Loucy (cell line): Measurements from ENCODE around the gene MAVS.

ENCODE experiments used
- H2AFZ ChIP-seq: fragments of 200-600 bp; sonication (generic); 2 replicates; pipeline ENCODE4 v1.6.0; 2016; ENCODE audit warnings: antibody characterized with exemption, mild to moderate bottlenecking, low read length, moderate library complexity
- H3F3A ChIP-seq: fragments of 200-600 bp; 2 replicates; pipeline ENCODE4 v1.6.0; 2016; ENCODE audit warnings: antibody characterized with exemption, low read depth, mild to moderate bottlenecking
- H3K27me3 ChIP-seq: fragments of 200-600 bp; sonication (generic); 2 replicates; pipeline ENCODE4 v1.6.1; 2014; ENCODE audit warnings: low read length, mild to moderate bottlenecking; ENCODE audit not compliant: insufficient read depth, poor library complexity, severe bottlenecking
- H3K36me3 ChIP-seq: fragments of 200-600 bp; sonication (generic); 2 replicates; pipeline ENCODE4 v1.6.1; 2016; ENCODE audit warnings: low read length; ENCODE audit not compliant: insufficient read depth
- H3K4me1 ChIP-seq: fragments of 200-600 bp; sonication (generic); 2 replicates; pipeline ENCODE4 v1.5.1; 2014; ENCODE audit warnings: low read length, mild to moderate bottlenecking; ENCODE audit not compliant: insufficient read depth, poor library complexity, severe bottlenecking
- H3K4me2 ChIP-seq: fragments of 200-600 bp; sonication (generic); 2 replicates; pipeline ENCODE4 v1.6.0; 2014; ENCODE audit warnings: antibody characterized with exemption, low read length, low read depth, mild to moderate bottlenecking; ENCODE audit not compliant: poor library complexity, severe bottlenecking
- H3K4me3 ChIP-seq: fragments of 200-600 bp; sonication (generic); 2 replicates; pipeline ENCODE4 v1.5.1; 2014; ENCODE audit warnings: low read length, mild to moderate bottlenecking, mixed read lengths; ENCODE audit not compliant: poor library complexity, severe bottlenecking
- H3K79me2 ChIP-seq: fragments of 200-600 bp; sonication (generic); 2 replicates; pipeline ENCODE4 v1.6.1; 2014; ENCODE audit warnings: low read length; ENCODE audit not compliant: insufficient read depth
- H3K9ac ChIP-seq: fragments of 200-600 bp; sonication (generic); 2 replicates; pipeline ENCODE4 v1.6.0; 2014; ENCODE audit warnings: mild to moderate bottlenecking, low read depth, low read length, moderate library complexity; ENCODE audit not compliant: poor library complexity, severe bottlenecking
- H3K9me2 ChIP-seq: fragments of 200-600 bp; sonication (generic); replicated peaks from 2 replicates; pipeline ENCODE4 v1.6.1; 2016; ENCODE audit warnings: low read depth, low read length, mixed read lengths
- H3K9me3 ChIP-seq: fragments of 200-600 bp; sonication (generic); 2 replicates; pipeline ENCODE4 v1.6.1; 2014; ENCODE audit warnings: mild to moderate bottlenecking, antibody characterized with exemption, low read length, low read depth; ENCODE audit not compliant: insufficient read depth
- H4K20me1 ChIP-seq: fragments of 200-600 bp; sonication (generic); 2 replicates; pipeline ENCODE4 v1.6.0; 2014; ENCODE audit warnings: antibody characterized with exemption, low read length, mild to moderate bottlenecking; ENCODE audit not compliant: insufficient read depth, poor library complexity, severe bottlenecking
- EZH2phosphoT487 ChIP-seq: fragments of 200-600 bp; IDR thresholded peaks from 2 replicates; pipeline ENCODE4 v1.6.1; 2018; ENCODE audit warnings: antibody characterized with exemption, mild to moderate bottlenecking, moderate library complexity, borderline replicate concordance
- TF ChIP-seq, protein P1 (sequence below): fragments of 200-600 bp; sonication (generic); conservative IDR thresholded peaks from 2 replicates; pipeline ENCODE4 v1.5.1; 2014; ENCODE audit warnings: mild to moderate bottlenecking, antibody characterized with exemption, low read length

The MAVS gene

DNA sequence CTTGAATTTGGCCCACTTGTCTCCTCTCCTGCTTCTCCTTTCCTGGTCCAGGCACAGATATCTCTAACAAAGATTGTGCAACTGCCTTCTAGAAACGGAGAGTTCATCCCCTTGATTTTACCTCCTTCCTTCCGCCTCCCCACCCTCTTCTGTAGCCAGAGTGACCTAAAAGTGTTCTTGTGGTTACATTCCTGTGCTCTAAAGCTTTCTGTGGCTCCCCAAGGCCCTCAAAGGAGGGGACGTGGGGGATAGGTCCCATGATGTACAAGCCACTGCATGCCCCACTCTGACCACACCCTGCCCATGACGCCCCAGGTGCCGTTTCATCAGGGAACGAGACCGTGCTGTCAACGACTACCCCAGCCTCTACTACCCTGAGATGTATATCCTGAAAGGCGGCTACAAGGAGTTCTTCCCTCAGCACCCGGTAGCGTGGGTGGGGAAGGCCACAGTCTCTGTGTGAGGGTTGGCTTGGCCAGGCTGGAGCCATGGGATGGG lies 42.3 kb upstream of the MAVS start:
- Histone ChIP-seq H2AFZ (no peak overlapping the region), H3K4me1 (peaks cover 7% of the 10 kb centered on the region), H3K9ac (no peak overlapping the region), H3K9me3 (no peaks in the 10 kb centered on the region), H3K79me2 (peaks cover 23% of the 10 kb centered on the region), H3K4me3 (no peak overlapping the region), H3K36me3 (peaks cover 57% of the 10 kb centered on the region; the same call in 1 of the 2 replicates), H3K27me3 (no peaks in the 10 kb centered on the region), H3K4me2 (no peak overlapping the region), H4K20me1 (peaks cover 10% of the 10 kb centered on the region), H3F3A (peaks cover 5% of the 10 kb centered on the region; the same call in 1 of the 2 replicates), H3K9me2 (no peaks in the 10 kb centered on the region)
- TF ChIP-seq EZH2phosphoT487 = no peak
- TF ChIP-seq, protein P1, sequence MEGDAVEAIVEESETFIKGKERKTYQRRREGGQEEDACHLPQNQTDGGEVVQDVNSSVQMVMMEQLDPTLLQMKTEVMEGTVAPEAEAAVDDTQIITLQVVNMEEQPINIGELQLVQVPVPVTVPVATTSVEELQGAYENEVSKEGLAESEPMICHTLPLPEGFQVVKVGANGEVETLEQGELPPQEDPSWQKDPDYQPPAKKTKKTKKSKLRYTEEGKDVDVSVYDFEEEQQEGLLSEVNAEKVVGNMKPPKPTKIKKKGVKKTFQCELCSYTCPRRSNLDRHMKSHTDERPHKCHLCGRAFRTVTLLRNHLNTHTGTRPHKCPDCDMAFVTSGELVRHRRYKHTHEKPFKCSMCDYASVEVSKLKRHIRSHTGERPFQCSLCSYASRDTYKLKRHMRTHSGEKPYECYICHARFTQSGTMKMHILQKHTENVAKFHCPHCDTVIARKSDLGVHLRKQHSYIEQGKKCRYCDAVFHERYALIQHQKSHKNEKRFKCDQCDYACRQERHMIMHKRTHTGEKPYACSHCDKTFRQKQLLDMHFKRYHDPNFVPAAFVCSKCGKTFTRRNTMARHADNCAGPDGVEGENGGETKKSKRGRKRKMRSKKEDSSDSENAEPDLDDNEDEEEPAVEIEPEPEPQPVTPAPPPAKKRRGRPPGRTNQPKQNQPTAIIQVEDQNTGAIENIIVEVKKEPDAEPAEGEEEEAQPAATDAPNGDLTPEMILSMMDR = no peak

DNA sequence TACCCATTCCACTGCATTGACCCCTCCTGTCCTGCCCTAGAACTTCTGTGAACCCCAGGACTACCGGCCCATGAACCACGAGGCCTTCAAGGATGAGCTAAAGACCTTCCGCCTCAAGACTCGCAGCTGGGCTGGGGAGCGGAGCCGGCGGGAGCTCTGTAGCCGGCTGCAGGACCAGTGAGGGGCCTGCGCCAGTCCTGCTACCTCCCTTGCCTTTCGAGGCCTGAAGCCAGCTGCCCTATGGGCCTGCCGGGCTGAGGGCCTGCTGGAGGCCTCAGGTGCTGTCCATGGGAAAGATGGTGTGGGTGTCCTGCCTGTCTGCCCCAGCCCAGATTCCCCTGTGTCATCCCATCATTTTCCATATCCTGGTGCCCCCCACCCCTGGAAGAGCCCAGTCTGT lies 41.9 kb upstream of the MAVS start:
- no peak overlapping the region for H2AFZ ChIP-seq
- no peaks in the 10 kb centered on the region for H3K9me3 ChIP-seq
- no peaks in the 10 kb centered on the region for H3K27me3 ChIP-seq
- peaks cover 57% of the 10 kb centered on the region; the same call in 1 of the 2 replicates for H3K36me3 ChIP-seq
- H3K4me1 ChIP-seq = peaks cover 2% of the 10 kb centered on the region
- H3K9ac ChIP-seq = no peak overlapping the region
- peaks cover 18% of the 10 kb centered on the region for H3K79me2 ChIP-seq
- H3F3A ChIP-seq = peaks cover 5% of the 10 kb centered on the region; the same call in 1 of the 2 replicates
- peaks cover 5% of the 10 kb centered on the region for H4K20me1 ChIP-seq
- no peak overlapping the region for H3K4me2 ChIP-seq
- H3K4me3 ChIP-seq = no peak overlapping the region
- TF ChIP-seq, protein P1 = no peak
- TF ChIP-seq EZH2phosphoT487 = no peak
- H3K9me2 ChIP-seq = no peaks in the 10 kb centered on the region

DNA sequence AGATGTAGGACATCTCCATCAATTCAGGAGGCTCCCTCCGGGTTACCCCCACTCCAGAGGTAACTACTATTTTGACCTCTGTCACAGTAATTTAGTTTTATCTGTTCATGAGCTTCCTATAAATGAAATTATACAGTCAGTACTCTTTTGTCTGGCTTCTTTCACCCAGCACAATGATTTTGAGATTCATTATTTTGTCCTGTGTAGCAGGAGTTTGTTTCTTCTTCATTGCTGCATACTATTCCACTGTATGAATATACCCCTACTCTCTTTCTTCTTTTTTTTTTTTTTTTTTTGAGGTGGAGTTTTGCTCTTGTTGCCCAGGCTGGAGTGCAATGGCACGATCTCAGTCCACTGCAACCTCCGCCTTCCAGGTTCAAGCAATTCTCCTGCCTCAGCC lies 38.1 kb upstream of the MAVS start:
- Histone ChIP-seq H3K4me3 (no peak overlapping the region), H3K79me2 (no peaks in the 10 kb centered on the region), H3K9me2 (no peaks in the 10 kb centered on the region), H3F3A (peaks cover 5% of the 10 kb centered on the region; the same call in 1 of the 2 replicates), H2AFZ (no peak overlapping the region), H3K4me1 (peaks cover 16% of the 10 kb centered on the region), H3K4me2 (no peak overlapping the region), H3K27me3 (no peaks in the 10 kb centered on the region), H3K36me3 (peaks cover 22% of the 10 kb centered on the region; the same call in 1 of the 2 replicates), H3K9me3 (no peaks in the 10 kb centered on the region), H4K20me1 (no peaks in the 10 kb centered on the region), H3K9ac (no peak overlapping the region)
- TF ChIP-seq, protein P1 = no peak
- TF ChIP-seq EZH2phosphoT487 = no peak
